DOHH2 (cell line): ENCODE results near the gene CIT.

Experiments used
- H3F3A ChIP-seq: fragments of 200-600 bp; sonication (generic), shearing (Covaris generic); 2 replicates; pipeline ENCODE4 v1.6.0; 2016; ENCODE audit warnings: antibody characterized with exemption, mild to moderate bottlenecking; ENCODE audit not compliant: control insufficient read depth, insufficient read depth
- H3K27ac ChIP-seq: fragments of 200-600 bp; sonication (generic); 2 replicates; pipeline ENCODE4 v1.5.1; 2014; ENCODE audit warnings: low read depth, mild to moderate bottlenecking, low read length, moderate library complexity
- H3K27me3 ChIP-seq: fragments of 200-600 bp; sonication (generic); 2 replicates; pipeline ENCODE4 v1.6.1; 2014; ENCODE audit warnings: mild to moderate bottlenecking, low read length, mixed read lengths; ENCODE audit not compliant: control insufficient read depth
- H3K36me3 ChIP-seq: fragments of 200-600 bp; sonication (generic); 2 replicates; pipeline ENCODE4 v1.6.1; 2014; ENCODE audit warnings: mild to moderate bottlenecking, low read length, moderate library complexity, mixed read lengths; ENCODE audit not compliant: control insufficient read depth
- H3K4me1 ChIP-seq: fragments of 200-600 bp; sonication (generic); 2 replicates; pipeline ENCODE4 v1.6.1; 2014; ENCODE audit warnings: mild to moderate bottlenecking, low read length, mixed read lengths; ENCODE audit not compliant: control insufficient read depth
- H3K4me2 ChIP-seq: fragments of 200-600 bp; sonication (generic); 2 replicates; pipeline ENCODE4 v1.6.0; 2014; ENCODE audit warnings: mild to moderate bottlenecking, low read length, moderate library complexity
- H3K4me3 ChIP-seq: fragments of 200-600 bp; sonication (generic); 2 replicates; pipeline ENCODE4 v1.5.1; 2014; ENCODE audit warnings: mild to moderate bottlenecking, low read length, mixed read lengths
- H3K79me2 ChIP-seq: fragments of 200-600 bp; sonication (generic); 2 replicates; pipeline ENCODE4 v1.6.1; 2014; ENCODE audit warnings: mild to moderate bottlenecking, low read length, mixed read lengths; ENCODE audit not compliant: control insufficient read depth
- H3K9me2 ChIP-seq: fragments of 200-600 bp; sonication (generic); replicated peaks from 2 replicates; pipeline ENCODE4 v1.6.1; 2014; ENCODE audit warnings: mild to moderate bottlenecking, low read length, mixed read lengths; ENCODE audit not compliant: control insufficient read depth
- H3K9me3 ChIP-seq: fragments of 200-600 bp; sonication (generic); 2 replicates; pipeline ENCODE4 v1.6.1; 2014; ENCODE audit warnings: antibody characterized with exemption, low read length, mixed read lengths; ENCODE audit not compliant: control insufficient read depth, insufficient read depth
- H4K20me1 ChIP-seq: fragments of 200-600 bp; sonication (generic); 2 replicates; pipeline ENCODE4 v1.6.0; 2014; ENCODE audit warnings: low read depth, mild to moderate bottlenecking, antibody characterized with exemption, low read length, moderate library complexity; ENCODE audit not compliant: control insufficient read depth, insufficient read depth
- CTCF ChIP-seq: fragments of 200-600 bp; sonication (generic); IDR thresholded peaks from one replicate; pipeline ENCODE4 v1.5.1; 2014; ENCODE audit warnings: antibody characterized with exemption, mild to moderate bottlenecking, low read depth, low read length; ENCODE audit not compliant: poor library complexity, severe bottlenecking
- EZH2phosphoT487 ChIP-seq: fragments of 200-600 bp; sonication (generic); IDR thresholded peaks from 2 replicates; pipeline ENCODE4 v1.6.1; 2017; ENCODE audit warnings: borderline replicate concordance, mild to moderate bottlenecking, antibody characterized with exemption, low read length, moderate library complexity, mixed read lengths

Gene CIT

GRCh38 chr12:119835068-119835467 lies 42.1 kb downstream of the CIT start:
- H3K4me3 ChIP-seq: no peak overlapping the region
- H3K27ac ChIP-seq: no peak overlapping the region
- no peaks in the 10 kb centered on the region for H4K20me1 ChIP-seq
- peaks cover 16% of the 10 kb centered on the region for H3K79me2 ChIP-seq
- no peaks in the 10 kb centered on the region for H3K4me1 ChIP-seq
- TF ChIP-seq CTCF: no peak
- no peak for TF ChIP-seq EZH2phosphoT487
- no peaks in the 10 kb centered on the region for H3K27me3 ChIP-seq
- H3K36me3 ChIP-seq: peaks cover 82% of the 10 kb centered on the region
- H3K9me3 ChIP-seq: no peaks in the 10 kb centered on the region
- H3K9me2 ChIP-seq: no peaks in the 10 kb centered on the region
- no peaks in the 10 kb centered on the region for H3F3A ChIP-seq
- H3K4me2 ChIP-seq: no peak overlapping the region

GRCh38 chr12:119829439-119829838 lies 47.7 kb downstream of the CIT start:
- no peak overlapping the region for H3K4me2 ChIP-seq
- no peaks in the 10 kb centered on the region for H4K20me1 ChIP-seq
- peaks cover 74% of the 10 kb centered on the region for H3K36me3 ChIP-seq
- no peaks in the 10 kb centered on the region for H3K4me1 ChIP-seq
- no peaks in the 10 kb centered on the region for H3K79me2 ChIP-seq
- no peak overlapping the region for H3K4me3 ChIP-seq
- no peak for TF ChIP-seq EZH2phosphoT487
- TF ChIP-seq CTCF: no peak
- H3F3A ChIP-seq: no peaks in the 10 kb centered on the region
- H3K27me3 ChIP-seq: no peaks in the 10 kb centered on the region
- H3K9me3 ChIP-seq: no peaks in the 10 kb centered on the region
- H3K9me2 ChIP-seq: no peaks in the 10 kb centered on the region
- H3K27ac ChIP-seq: no peak overlapping the region

GRCh38 chr12:119828300-119828699 lies 48.8 kb downstream of the CIT start:
- no peaks in the 10 kb centered on the region for H3K27me3 ChIP-seq
- TF ChIP-seq EZH2phosphoT487: no peak
- no peak for TF ChIP-seq CTCF
- H3K9me2 ChIP-seq: no peaks in the 10 kb centered on the region
- H3K4me2 ChIP-seq: no peak overlapping the region
- no peaks in the 10 kb centered on the region for H3K4me1 ChIP-seq
- H4K20me1 ChIP-seq: no peaks in the 10 kb centered on the region
- no peaks in the 10 kb centered on the region for H3K79me2 ChIP-seq
- H3K36me3 ChIP-seq: peaks cover 67% of the 10 kb centered on the region
- no peak overlapping the region for H3K4me3 ChIP-seq
- H3K9me3 ChIP-seq: no peaks in the 10 kb centered on the region
- no peaks in the 10 kb centered on the region for H3F3A ChIP-seq
- H3K27ac ChIP-seq: no peak overlapping the region

- Histone ChIP-seq H3K4me2 (no peak overlapping the region), H3K36me3 (peaks cover 67% of the 10 kb centered on the region), H3K4me3 (no peak overlapping the region)
Measured at GRCh38 chr12:119827760-119828159, 49.4 kb downstream of the CIT start.

More at GRCh38 chr12:119827760-119828159, 49.4 kb downstream of the CIT start:
- Histone ChIP-seq H4K20me1 (no peaks in the 10 kb centered on the region), H3K4me1 (no peaks in the 10 kb centered on the region), H3K27ac (no peak overlapping the region), H3K27me3 (no peaks in the 10 kb centered on the region), H3F3A (no peaks in the 10 kb centered on the region), H3K9me2 (no peaks in the 10 kb centered on the region), H3K79me2 (no peaks in the 10 kb centered on the region), H3K9me3 (no peaks in the 10 kb centered on the region)
- TF ChIP-seq EZH2phosphoT487: no peak
- no peak for TF ChIP-seq CTCF
